ENCODE data around the gene SLC34A2. TPM values are rescaled to one million over a fixed set of nuclear protein-coding genes. Genes with fewer than 3 reads are reported as not detected.

The SLC34A2 gene
- total RNA-seq, 1 donor from 2014 or later: 3.3 TPM

- no peaks in the 10 kb centered on the region for H3K36me3 ChIP-seq (ENCODE audit: control insufficient read depth, insufficient read depth, low read length)
- H3K4me3 ChIP-seq (ENCODE audit: low read depth, low read length): no peak overlapping the region
- no peak for TF ChIP-seq CTCF (IDR thresholded peaks at IDR 0.05; ENCODE audit: insufficient read depth, low read length, poor library complexity, severe bottlenecking)
- DNase-seq (ENCODE audit: low read depth): no peak
- no peaks in the 10 kb centered on the region for H3K27me3 ChIP-seq (ENCODE audit: control insufficient read depth, insufficient read depth, low read length)
Measured at GRCh38 chr4:25638221-25638601, 17.4 kb upstream of the SLC34A2 start.

DNA sequence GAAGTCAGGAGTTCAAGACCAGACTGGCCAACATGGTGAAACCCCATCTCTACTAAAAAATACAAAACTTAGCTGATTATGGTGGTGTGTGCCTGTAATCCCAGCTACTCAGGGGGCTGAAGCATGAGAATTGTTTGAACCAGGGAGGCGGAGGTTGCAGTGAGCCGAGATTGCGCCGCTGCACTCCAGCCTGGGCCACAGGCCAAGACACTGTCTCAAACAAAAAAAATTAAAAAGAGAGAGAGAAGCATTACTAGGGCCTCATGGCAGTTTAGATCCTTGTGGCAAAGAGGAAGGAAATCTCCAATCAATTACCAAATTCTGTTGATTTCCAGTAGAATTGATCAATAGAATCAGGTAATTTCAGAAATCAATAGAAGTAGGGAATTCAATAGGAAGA, 16.8 kb upstream of the SLC34A2 start:
- H3K36me3 ChIP-seq (ENCODE audit: control insufficient read depth, insufficient read depth, low read length): no peaks in the 10 kb centered on the region
- H3K27me3 ChIP-seq (ENCODE audit: control insufficient read depth, insufficient read depth, low read length): no peaks in the 10 kb centered on the region
- H3K4me3 ChIP-seq (ENCODE audit: low read depth, low read length): no peak overlapping the region
- no peak for DNase-seq (ENCODE audit: low read depth)
- no peak for TF ChIP-seq CTCF (IDR thresholded peaks at IDR 0.05; ENCODE audit: insufficient read depth, low read length, poor library complexity, severe bottlenecking)

- H3K27me3 ChIP-seq (ENCODE audit: control insufficient read depth, insufficient read depth, low read length): no peaks in the 10 kb centered on the region
- H3K36me3 ChIP-seq (ENCODE audit: control insufficient read depth, insufficient read depth, low read length): no peaks in the 10 kb centered on the region
- TF ChIP-seq CTCF (IDR thresholded peaks at IDR 0.05; ENCODE audit: insufficient read depth, low read length, poor library complexity, severe bottlenecking): no peak
- no peak overlapping the region for H3K4me3 ChIP-seq (ENCODE audit: low read depth, low read length)
- DNase-seq (ENCODE audit: low read depth): no peak
Measured at GRCh38 chr4:25650311-25650710, 5.3 kb upstream of the SLC34A2 start.

DNA sequence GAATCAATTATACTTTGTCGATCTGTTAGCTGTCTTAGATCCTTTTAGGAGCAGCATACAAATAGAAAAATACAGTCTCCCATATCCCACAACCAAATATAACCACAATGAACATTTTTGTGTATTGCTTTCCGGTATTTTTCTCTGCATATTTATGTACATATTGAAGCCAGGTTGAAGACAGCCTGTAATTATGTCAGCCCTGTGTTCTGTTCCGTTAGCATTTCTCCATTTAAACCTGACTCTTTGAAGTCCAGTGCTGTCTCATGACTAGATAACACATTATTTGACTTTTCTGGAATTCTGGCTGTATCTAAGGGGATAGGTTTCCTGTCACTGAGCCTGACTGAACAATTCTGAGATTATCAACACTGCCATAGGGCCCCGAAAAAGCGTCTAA, 4.0 kb upstream of the SLC34A2 start:
- peaks cover 2% of the 10 kb centered on the region for H3K27me3 ChIP-seq (ENCODE audit: control insufficient read depth, insufficient read depth, low read length)

DNA sequence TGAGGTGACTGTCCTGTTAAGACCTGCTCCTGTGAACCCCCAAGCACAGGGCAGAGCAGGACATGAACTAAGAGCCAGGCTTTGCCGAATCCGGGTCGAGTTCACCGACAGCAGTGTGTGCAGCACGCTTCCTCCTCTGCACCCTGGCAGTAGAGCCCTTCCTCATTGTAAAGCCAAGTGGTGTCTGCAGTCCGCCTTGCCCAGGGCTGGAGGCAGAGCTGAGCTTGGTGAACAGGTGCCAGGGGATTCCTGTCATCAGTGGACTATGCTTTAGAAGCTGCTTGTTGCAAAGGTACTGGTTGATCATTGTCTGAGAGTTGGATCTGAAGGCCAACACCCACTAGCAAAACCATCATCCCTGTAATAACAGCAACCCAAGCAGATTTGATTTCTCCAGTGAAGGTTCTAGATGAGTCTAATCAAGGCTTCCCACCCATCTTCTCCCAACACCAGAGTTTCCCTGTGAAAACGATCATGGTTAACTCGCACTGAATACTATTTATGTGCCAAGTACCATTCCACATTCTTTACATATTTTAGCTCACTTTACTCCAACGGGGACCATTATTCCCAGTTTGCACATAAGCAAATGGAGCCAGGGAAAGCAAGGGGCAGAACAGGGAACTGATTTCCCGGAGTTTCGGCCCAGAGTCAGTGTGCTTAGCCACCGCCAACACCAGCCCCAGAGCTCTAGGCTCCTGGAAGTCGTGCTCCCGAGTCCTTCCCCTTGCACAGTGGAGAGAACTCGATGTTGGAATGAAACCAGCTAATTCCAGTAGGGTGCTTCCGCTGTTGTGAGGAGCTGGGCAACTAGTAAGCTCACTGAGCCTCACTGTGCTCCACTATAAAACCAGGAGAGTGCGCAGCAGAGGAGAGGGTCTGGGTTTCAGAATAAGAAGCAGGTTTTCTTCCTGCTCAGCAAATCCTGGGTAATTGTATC, 1.4 kb upstream of the SLC34A2 start:
- no peaks in the 10 kb centered on the region for H3K36me3 ChIP-seq (ENCODE audit: control insufficient read depth, insufficient read depth, low read length)
- TF ChIP-seq CTCF (IDR thresholded peaks at IDR 0.05; ENCODE audit: insufficient read depth, low read length, poor library complexity, severe bottlenecking): no peak
- peaks cover 2% of the 10 kb centered on the region for H3K27me3 ChIP-seq (ENCODE audit: control insufficient read depth, insufficient read depth, low read length)
- no peak for DNase-seq (ENCODE audit: low read depth)
- H3K4me3 ChIP-seq (ENCODE audit: low read depth, low read length): no peak overlapping the region

More for the DNA sequence above, 4.0 kb upstream of the SLC34A2 start:
- DNase-seq (ENCODE audit: low read depth): no peak
- Histone ChIP-seq H3K4me3 (ENCODE audit: low read depth, low read length) (no peak overlapping the region), H3K36me3 (ENCODE audit: control insufficient read depth, insufficient read depth, low read length) (no peaks in the 10 kb centered on the region)
- no peak for TF ChIP-seq CTCF (IDR thresholded peaks at IDR 0.05; ENCODE audit: insufficient read depth, low read length, poor library complexity, severe bottlenecking)
